Measurements from ENCODE around the gene KIAA1217.
A peak's percentile ranks its signal among the peaks of the same experiment; 100 is the strongest.

DNA sequence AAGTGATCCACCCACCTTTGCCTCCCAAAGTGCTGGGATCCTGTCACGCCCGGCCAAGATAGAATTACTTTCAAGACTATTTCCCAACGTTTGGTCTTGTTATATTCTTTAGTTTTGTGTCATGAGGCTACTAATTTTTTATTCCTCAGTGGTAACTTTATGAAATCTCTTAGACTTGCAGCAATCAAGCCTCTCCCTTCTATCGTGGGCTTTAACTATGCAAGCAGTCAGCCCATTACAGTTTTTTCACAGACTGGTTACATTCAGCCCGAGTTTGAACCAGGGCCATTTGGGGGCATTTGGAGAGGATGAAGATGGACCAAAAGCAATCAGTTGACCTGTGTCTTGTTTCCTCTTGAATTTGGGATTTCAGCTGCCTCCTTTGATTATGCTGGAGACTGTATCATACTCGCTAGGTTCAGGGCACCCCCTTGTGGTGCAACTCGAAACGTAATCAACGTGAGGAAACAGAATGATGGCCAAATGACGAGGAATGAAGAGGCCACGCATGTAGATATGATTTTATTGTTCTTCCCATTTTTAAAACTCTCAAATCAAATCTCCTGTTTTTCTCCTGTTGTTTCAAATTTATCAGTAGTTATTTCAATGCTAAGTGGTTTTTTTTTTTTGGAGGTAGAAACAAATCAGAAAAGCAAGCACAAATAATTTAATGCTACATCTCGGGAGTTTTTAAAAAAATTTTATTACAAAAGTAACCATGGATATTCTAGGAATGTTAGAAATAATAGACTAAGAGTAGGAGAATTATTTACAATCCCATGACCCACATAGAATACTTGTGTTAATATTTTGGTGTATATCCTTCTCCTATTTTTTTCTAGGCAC is 151.6 kb downstream of the KIAA1217 start:
- TF ChIP-seq, protein P1, sequence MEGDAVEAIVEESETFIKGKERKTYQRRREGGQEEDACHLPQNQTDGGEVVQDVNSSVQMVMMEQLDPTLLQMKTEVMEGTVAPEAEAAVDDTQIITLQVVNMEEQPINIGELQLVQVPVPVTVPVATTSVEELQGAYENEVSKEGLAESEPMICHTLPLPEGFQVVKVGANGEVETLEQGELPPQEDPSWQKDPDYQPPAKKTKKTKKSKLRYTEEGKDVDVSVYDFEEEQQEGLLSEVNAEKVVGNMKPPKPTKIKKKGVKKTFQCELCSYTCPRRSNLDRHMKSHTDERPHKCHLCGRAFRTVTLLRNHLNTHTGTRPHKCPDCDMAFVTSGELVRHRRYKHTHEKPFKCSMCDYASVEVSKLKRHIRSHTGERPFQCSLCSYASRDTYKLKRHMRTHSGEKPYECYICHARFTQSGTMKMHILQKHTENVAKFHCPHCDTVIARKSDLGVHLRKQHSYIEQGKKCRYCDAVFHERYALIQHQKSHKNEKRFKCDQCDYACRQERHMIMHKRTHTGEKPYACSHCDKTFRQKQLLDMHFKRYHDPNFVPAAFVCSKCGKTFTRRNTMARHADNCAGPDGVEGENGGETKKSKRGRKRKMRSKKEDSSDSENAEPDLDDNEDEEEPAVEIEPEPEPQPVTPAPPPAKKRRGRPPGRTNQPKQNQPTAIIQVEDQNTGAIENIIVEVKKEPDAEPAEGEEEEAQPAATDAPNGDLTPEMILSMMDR (IDR thresholded peaks at IDR 0.05): peak; percentile 43 to 65 (median 56)
- TF ChIP-seq EP300 (IDR thresholded peaks at IDR 0.05): no peak

Data from esophagus muscularis mucosa (tissue), 3 donors.